ENCODE results near the gene FAM236A. TPM values are rescaled to one million over a fixed set of nuclear protein-coding genes. Genes with fewer than 3 reads are reported as not detected.
"Not testable (repeated sequence)": the region's sequence is repeated elsewhere in the genome, so short reads cannot be mapped to it uniquely, and the experiment has no call there.

The FAM236A gene
- polyA plus RNA-seq, 1 donor from 2014 or later: not detected

DNA sequence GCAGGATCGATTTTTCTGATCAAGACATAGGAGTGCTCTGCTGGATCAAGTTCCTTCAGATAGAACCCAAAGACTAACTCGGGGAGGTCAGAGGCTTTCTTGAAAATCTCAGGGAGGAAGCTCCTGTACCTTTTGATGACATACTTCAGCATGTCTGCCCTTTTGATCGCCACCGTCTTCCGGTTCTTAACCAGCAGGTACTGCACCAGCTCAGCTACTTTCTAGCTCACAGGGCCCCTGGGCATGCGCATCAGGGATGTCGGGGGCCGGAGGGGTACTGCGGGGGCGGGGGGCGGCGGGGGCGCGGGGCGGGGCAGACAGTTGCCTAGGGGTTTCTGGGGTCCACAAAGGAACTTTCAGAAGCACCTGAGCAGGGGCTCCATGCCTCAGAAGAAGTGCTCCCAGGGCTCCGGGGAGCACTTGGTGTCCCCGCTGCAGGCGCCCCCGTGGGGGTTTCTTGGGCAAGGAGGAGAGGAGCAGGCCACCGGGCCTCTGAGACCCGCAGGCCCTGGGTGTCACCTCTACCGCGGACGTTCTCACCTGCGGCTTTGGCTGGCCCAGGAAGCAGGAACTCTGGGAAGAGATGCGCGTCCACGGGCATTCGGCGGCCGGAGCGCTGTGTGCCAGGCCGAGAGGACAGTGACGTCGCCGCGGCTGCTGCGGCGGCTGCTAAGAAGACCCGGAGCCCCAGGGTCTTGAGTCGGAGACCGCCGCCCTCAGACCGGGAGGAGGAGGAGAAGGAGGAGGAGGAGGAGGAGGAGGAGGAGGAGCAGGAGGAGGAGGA, 5.2 kb downstream of the FAM236A start:
- H3K4me2 ChIP-seq (ENCODE audit: low read length); H3K27me3 ChIP-seq (ENCODE audit: insufficient read depth, low read depth, low read length); H3K9ac ChIP-seq (ENCODE audit: low read length); H3K79me2 ChIP-seq (replicated peaks; ENCODE audit: insufficient read depth, low read length); H3K36me3 ChIP-seq (ENCODE audit: insufficient read depth, low read length); H4K20me1 ChIP-seq (ENCODE audit: insufficient read depth); H3F3A ChIP-seq (ENCODE audit: insufficient read depth, low read length, poor library complexity, severe bottlenecking); H2AFZ ChIP-seq (ENCODE audit: low read depth, low read length); H3K4me3 ChIP-seq (ENCODE audit: low read length); H3K9me3 ChIP-seq (ENCODE audit: low read length); H3K27ac ChIP-seq (ENCODE audit: low read length); H3K9me2 ChIP-seq (ENCODE audit: insufficient read depth, low read length): not testable (repeated sequence)

DNA sequence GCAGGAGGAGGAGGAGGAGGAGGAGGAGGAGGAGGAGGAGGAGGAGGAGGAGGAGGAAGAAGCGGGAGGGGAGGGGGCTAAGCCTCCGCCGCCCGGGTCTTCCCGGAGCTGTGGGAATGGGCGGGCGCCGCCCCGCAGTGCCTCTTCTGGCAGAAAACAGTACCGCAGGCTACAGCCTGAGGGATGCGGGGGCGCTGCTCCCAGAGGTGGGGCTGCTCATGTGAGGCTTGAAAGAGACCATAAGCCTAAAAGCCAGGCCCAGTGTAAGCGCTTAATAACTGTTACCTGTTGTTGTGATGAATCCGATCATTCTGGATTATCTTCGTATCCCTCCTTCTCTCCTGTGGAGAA, 5.8 kb downstream of the FAM236A start, which contains the start of gene DMRTC1:
TSS of gene DMRTC1 (minus strand) at position 19 of the 351 bp plus-strand sequence. CDS start 68,143 bp downstream, outside the sequence.
- not testable (repeated sequence) for H3K36me3 ChIP-seq (ENCODE audit: insufficient read depth, low read length); H2AFZ ChIP-seq (ENCODE audit: low read depth, low read length)

DNA sequence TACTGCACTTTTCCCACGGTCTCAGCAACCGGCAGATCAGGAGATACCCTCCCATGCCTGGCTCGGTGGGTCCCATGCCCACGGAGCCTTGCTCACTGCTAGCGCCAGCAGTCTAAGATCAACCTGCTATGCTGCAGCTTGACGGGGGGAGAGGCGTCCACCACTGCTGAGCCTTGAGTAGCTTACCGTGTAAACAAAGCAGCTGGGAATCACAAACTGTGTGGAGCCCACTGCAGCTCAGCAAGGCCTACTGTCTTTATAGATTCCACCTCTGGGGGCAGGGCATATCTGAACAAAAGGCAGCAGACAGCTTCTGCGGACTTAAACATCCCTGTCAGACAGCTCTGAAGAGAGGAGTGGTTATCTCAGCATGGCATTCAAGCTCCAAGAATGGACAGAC, 22.0 kb downstream of the FAM236A start:
- not testable (repeated sequence) for H3F3A ChIP-seq (ENCODE audit: insufficient read depth, low read length, poor library complexity, severe bottlenecking); H2AFZ ChIP-seq (ENCODE audit: low read depth, low read length); H3K79me2 ChIP-seq (replicated peaks; ENCODE audit: insufficient read depth, low read length); H3K9me3 ChIP-seq (ENCODE audit: low read length); H3K4me2 ChIP-seq (ENCODE audit: low read length); H3K27ac ChIP-seq (ENCODE audit: low read length); H3K4me3 ChIP-seq (ENCODE audit: low read length); H3K9ac ChIP-seq (ENCODE audit: low read length); H3K9me2 ChIP-seq (ENCODE audit: insufficient read depth, low read length); H3K27me3 ChIP-seq (ENCODE audit: insufficient read depth, low read depth, low read length); H3K36me3 ChIP-seq (ENCODE audit: insufficient read depth, low read length); H4K20me1 ChIP-seq (ENCODE audit: insufficient read depth)

More for the DNA sequence above, 5.8 kb downstream of the FAM236A start, which contains the start of gene DMRTC1:
- H3K27ac ChIP-seq (ENCODE audit: low read length); H3F3A ChIP-seq (ENCODE audit: insufficient read depth, low read length, poor library complexity, severe bottlenecking); H3K9me2 ChIP-seq (ENCODE audit: insufficient read depth, low read length); H3K9me3 ChIP-seq (ENCODE audit: low read length); H3K27me3 ChIP-seq (ENCODE audit: insufficient read depth, low read depth, low read length); H3K79me2 ChIP-seq (replicated peaks; ENCODE audit: insufficient read depth, low read length); H3K9ac ChIP-seq (ENCODE audit: low read length); H3K4me3 ChIP-seq (ENCODE audit: low read length); H3K4me2 ChIP-seq (ENCODE audit: low read length); H4K20me1 ChIP-seq (ENCODE audit: insufficient read depth): not testable (repeated sequence)

DNA sequence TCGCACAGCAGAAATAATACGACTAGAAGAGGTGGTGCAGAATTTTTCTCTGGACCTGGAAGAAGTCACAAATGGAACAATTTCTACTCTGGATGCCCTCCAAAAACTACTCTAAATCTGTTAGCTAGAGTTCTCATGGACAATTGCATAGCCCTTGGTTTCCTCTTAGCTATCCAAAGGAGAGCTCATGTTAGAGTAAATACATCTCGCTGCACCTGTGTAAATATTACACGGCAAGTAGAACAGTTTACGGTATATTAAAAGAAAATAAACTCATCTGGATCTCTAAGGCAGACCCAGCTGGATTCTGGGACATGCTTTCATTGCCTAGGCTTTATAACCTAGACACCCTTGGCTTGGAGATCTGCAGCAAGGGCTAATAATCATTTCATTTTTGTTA, 33.9 kb downstream of the FAM236A start:
- not testable (repeated sequence) for H3K9ac ChIP-seq (ENCODE audit: low read length); H3K27me3 ChIP-seq (ENCODE audit: insufficient read depth, low read depth, low read length); H3K4me3 ChIP-seq (ENCODE audit: low read length); H3K4me2 ChIP-seq (ENCODE audit: low read length); H3K79me2 ChIP-seq (replicated peaks; ENCODE audit: insufficient read depth, low read length); H3K9me2 ChIP-seq (ENCODE audit: insufficient read depth, low read length); H3F3A ChIP-seq (ENCODE audit: insufficient read depth, low read length, poor library complexity, severe bottlenecking); H3K27ac ChIP-seq (ENCODE audit: low read length); H3K9me3 ChIP-seq (ENCODE audit: low read length); H3K36me3 ChIP-seq (ENCODE audit: insufficient read depth, low read length); H4K20me1 ChIP-seq (ENCODE audit: insufficient read depth); H2AFZ ChIP-seq (ENCODE audit: low read depth, low read length)

DNA sequence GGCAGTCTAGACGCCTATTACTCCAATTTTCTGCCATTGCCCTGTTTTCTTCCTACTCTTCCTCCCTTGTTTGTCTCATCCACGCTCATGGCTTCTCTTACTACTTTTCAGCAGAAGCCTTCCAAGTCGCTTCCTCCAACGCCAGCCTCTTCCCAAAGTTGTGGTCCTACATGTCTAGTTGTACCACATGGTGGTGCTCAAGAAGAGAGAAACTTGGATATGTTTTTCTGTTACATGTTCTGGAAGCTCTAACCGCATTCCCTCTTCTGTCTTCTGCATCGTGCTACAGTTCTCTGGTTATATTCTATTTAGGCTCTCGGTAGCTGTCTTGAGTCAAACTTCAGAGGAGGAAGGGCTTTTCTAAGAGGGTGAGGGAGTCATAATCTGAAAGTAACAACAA, 36.9 kb downstream of the FAM236A start:
- H3K79me2 ChIP-seq (replicated peaks; ENCODE audit: insufficient read depth, low read length); H3K9me3 ChIP-seq (ENCODE audit: low read length); H2AFZ ChIP-seq (ENCODE audit: low read depth, low read length); H3K9ac ChIP-seq (ENCODE audit: low read length); H3K4me2 ChIP-seq (ENCODE audit: low read length); H3K9me2 ChIP-seq (ENCODE audit: insufficient read depth, low read length); H3K4me3 ChIP-seq (ENCODE audit: low read length); H3K36me3 ChIP-seq (ENCODE audit: insufficient read depth, low read length); H3K27me3 ChIP-seq (ENCODE audit: insufficient read depth, low read depth, low read length); H4K20me1 ChIP-seq (ENCODE audit: insufficient read depth); H3F3A ChIP-seq (ENCODE audit: insufficient read depth, low read length, poor library complexity, severe bottlenecking); H3K27ac ChIP-seq (ENCODE audit: low read length): not testable (repeated sequence)

DNA sequence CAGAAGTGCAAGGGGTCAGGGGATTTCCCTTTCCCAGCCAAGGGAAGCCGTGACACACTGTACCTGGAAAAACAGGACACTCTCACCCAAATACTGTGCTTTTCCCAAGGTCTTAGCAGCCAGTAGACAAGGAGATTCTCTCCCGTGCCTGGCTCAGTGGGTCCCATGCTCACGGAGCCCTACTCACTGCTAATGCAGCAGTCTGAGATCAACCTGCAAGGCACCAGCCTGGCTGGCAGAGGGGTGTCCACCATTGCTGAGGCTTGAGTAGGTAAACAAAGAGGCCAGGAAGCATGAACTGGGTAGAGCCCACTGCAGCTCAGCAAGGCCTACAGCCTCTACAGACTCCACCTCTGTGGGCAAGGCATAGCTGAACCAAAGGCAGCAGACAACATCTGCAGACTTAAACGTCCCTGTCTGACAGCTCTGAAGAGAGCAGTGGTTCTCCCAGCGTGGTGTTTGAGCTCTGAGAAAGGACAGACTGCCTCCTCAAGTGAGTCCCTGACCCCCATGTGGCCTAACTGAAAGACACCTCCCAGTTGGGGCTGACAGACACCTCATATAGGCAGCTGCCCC, 43.0 kb downstream of the FAM236A start:
- not testable (repeated sequence) for H4K20me1 ChIP-seq (ENCODE audit: insufficient read depth); H3K27ac ChIP-seq (ENCODE audit: low read length)

More for the DNA sequence above, 43.0 kb downstream of the FAM236A start:
- not testable (repeated sequence) for H3F3A ChIP-seq (ENCODE audit: insufficient read depth, low read length, poor library complexity, severe bottlenecking); H3K9me3 ChIP-seq (ENCODE audit: low read length); H3K36me3 ChIP-seq (ENCODE audit: insufficient read depth, low read length); H3K79me2 ChIP-seq (replicated peaks; ENCODE audit: insufficient read depth, low read length); H3K4me3 ChIP-seq (ENCODE audit: low read length); H3K9ac ChIP-seq (ENCODE audit: low read length); H2AFZ ChIP-seq (ENCODE audit: low read depth, low read length); H3K27me3 ChIP-seq (ENCODE audit: insufficient read depth, low read depth, low read length); H3K4me2 ChIP-seq (ENCODE audit: low read length); H3K9me2 ChIP-seq (ENCODE audit: insufficient read depth, low read length)

Other genes starting within 250 kb of the FAM236A start
- 2.7 and 3.8 TPM in 2 replicates for gene PHKA1, start 223.9 kb upstream of the FAM236A start, polyA plus RNA-seq
- 1.7 and 2.7 TPM in 2 replicates for gene DMRTC1B, start 161.3 kb upstream of the FAM236A start, polyA plus RNA-seq
- gene FAM236B, start 155.5 kb upstream of the FAM236A start, polyA plus RNA-seq: not detected in 2 replicates
- gene FAM236D, start 130.0 kb upstream of the FAM236A start, polyA plus RNA-seq: not detected in 2 replicates
- not detected in 2 replicates for gene FAM236C, start 25.6 kb upstream of the FAM236A start, polyA plus RNA-seq
- gene DMRTC1, start 5.6 kb downstream of the FAM236A start, polyA plus RNA-seq: 1.8 TPM in 1 of 2 replicates, not detected in the other
- not detected in 2 replicates for gene PABPC1L2B, start 64.7 kb downstream of the FAM236A start, polyA plus RNA-seq
- 0.38 and 0.56 TPM in 2 replicates for gene PABPC1L2A, start 141.3 kb downstream of the FAM236A start, polyA plus RNA-seq

Data from neural cell (in vitro differentiated cells).